Central memory CD4-positive, alpha-beta T cell (primary cell): ENCODE data around the gene ARFGAP1.

ENCODE experiments used
- DNase-seq: peaks from one replicate; pipeline ENCODE4 v3.0.0; 2022

ARFGAP1 gene

DNA sequence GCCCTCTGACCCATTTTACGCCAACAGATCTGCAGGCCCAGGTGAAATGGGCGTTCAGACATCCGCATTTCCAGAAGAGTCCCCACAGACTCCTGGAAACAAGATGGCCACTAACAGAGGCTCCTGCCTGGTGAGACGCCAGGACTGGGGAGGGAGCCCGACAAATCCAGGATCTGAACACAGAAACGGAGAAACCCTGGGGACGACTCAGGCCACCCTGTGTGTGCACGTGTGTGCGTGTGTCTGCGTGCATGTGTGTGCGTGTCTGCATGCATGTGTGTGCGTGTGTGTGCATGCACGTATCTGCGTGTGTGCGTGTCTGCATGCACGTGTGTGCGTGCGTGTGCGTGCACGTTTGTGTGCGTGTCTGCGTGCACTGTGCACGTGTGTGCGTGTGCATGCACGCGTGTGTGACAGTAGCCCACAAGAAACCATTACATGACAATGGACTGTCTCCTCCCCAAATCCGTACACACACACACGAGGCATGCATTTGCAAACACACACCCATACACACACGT is 63.7 kb downstream of the ARFGAP1 start:
- DNase-seq = no peak

DNA sequence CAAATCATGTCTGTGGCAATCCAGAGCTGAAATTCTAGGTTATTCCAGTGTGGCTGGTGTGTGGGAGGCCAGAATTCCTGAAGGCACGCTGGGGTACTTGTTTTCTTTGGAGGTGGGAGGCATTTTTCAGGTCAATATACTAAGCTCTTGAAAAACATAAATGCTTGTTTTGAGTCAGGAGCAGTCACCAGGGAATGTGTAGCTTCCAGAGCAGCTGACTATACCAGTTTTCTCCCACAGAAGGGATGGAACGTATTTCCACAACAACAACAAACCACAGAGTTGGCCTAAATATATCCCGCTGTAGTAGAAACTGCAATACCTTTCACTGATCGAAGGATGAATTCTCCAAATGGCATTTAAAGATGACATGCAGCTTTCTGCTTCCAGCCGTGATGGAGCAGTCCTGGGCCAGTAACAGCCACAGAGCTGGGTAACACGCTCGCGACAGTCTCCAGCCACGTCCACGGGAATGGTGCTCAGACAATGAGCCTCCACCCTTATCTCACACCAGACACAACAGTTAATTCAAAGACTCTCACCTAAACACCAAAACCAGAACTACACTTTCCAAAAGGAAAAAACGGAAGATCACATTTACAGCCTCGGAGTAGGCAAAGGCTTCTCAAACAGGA is 65.3 kb downstream of the ARFGAP1 start:
- DNase-seq = no peak
